Fibroblast of peridontal ligament (primary cell): ENCODE results near the gene FLT3.
"Not testable (repeated sequence)": the region's sequence is repeated elsewhere in the genome, so short reads cannot be mapped to it uniquely, and the experiment has no call there.

Experiments used
- DNase-seq: peaks from one replicate; pipeline ENCODE4 v3.0.0-alpha.2; 2010; ENCODE audit errors: extremely low read depth

The FLT3 gene

GRCh38 chr13:27972478-27972820 is 127.9 kb downstream of the FLT3 start:
- no peak for DNase-seq

- DNase-seq, result no peak
Measured at GRCh38 chr13:27971776-27972477, 128.4 kb downstream of the FLT3 start.

DNA sequence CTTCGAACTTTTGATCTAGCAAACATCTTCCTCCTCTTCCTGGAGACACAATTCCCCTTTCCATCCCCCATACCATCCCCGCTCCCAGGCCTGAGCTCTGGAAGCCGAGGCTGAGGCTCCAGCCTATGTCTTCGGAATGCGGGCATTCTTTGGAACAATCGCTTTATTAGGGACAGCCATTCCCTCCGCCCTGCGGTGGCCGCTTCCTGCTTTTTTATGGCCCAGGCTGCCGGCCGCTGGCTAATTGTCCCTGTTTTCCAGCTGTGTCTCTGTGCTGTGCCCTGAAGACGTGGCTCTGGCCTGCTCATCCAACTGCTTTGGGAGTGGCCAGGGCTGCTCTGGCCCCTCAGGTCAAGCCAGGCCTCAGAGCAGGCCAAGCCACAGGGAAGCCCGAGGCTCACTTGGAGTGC is 129.1 kb downstream of the FLT3 start:
- DNase-seq, result no peak

DNA sequence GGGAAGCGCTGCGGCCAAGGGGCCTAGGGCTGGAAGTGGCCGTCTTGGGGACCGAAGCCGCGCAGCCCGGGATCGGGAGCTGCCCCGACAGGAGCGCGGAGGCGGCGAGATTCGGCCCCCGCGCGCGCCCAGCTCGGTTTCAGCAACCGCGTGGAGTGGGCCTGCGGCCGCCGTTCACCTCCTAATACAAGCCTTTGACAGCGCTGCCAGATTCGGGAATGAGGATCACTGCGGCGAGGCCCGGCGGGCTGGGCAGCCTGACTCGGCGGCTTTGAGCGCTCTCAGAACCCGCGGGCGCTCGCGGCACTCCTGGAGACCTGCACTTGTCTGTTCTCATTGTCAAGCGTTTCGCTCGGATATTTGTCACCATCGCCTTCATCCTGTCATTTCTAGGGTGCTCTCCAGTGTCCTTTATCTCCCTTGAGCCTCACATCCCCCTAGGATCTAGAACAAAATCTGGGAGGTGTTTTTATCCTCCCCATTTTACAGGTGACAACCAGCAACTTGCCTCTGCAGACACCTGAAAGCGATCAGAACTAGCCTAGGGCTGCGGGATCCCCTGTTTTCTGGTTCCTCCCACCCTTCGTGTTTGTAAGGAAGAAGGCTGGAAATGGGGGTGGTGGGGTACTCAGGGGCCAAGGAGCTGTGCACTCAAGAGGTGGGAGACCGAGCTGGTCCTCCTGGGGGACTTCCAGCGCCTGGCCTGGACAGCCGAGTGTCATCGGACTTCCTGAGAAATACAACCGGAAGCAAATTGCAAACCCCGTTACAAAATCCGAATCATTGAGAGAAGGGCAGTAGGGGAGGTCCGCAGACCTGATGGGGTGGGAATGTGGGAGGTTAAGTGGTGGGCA is 129.8 kb downstream of the FLT3 start:
- no peak for DNase-seq

DNA sequence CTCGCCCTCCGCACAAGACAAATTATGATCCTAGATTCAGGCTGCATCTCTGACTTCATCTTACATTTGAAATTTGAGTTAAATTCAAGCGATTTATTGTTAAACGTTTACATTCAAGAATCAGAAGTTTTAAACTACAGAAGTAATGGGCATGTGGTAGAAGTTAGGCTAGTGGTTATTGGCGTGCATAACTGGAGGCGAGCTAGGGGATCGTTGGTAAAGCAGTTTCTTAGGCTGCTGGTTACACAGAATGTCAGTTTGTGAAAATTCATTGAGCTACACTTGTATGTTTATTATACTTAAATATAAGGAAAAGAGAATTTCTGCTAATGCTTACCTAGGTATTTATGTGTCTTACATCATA is 130.5 kb downstream of the FLT3 start:
- no peak for DNase-seq

DNA sequence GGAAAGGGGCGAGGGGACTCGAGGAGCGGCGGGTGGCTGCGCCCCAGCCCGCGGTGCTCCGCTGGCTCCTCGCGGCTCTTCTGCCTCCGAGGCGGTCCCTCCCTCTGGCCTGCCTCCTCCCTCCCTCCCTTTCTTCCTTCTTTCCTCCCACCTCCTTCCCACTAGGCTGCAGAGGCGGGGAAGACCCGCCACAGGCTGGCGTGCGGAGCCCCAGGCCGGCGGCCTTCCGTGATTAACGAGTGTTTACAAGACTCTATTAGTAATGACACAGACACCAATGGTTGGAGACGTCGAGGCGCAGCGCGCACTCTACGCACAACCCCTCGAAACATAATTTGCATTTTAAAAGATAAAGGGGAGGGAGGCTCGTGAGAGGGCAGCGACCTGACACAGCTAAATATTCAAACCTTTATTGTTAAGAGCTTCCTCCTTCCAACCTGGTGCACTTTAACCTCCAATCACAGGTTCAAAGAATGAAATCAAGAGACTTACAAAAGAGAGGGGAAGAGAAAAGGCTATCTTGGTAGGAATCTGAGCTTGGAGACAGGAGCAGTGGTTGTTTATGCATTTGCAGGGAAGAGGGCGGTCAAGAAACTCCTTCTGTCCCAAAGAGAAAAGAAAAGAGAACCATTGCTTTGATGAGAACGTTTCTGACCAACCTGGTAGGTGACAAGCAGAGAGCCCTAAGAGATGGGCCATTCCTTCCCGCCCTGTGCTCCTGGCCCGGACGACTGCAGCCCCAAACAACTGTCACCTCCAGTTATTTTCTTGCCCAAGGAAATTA is 131.1 kb downstream of the FLT3 start, which contains the start of gene CDX2:
Gene CDX2, minus strand, starts transcription at position 234 of the 784 bp plus-strand sequence. CDS start 309 bp downstream, outside the sequence.
- DNase-seq, result no peak

DNA sequence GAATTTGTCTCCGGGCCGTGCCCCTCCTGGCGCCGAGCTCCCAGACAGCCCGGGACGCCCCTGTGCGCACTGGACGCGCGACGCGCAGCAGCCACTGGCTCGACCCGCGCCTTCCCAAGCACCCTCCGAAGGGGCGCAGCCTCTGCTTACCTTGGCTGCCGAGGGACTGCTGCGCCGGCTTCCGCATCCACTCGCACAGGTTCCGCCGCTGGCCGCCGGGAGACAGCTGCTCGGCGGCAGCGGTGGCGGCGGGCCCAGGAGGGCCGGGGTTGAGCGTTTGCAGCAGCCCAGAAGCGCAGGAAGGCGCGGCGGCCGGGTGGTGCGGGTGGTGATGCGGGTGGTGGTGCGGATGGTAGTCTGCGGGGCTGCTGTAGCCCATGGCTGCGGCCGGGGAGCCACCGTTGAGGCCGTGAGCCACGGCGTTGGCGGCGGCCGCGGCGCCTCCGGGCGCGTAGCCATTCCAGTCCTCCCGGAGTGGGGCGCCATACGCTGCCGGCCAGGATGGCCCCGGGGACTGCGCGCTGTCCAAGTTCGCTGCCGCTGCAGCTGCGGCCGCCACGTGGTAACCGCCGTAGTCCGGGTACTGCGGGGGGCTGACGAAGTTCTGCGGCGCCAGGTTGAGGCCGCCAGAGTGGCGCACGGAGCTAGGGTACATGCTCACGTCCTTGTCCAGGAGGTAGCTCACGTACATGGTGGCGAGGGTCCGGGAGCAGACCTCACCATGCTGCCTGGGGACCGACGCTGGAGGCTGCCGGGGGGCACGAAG is 131.9 kb downstream of the FLT3 start:
- no peak for DNase-seq

DNA sequence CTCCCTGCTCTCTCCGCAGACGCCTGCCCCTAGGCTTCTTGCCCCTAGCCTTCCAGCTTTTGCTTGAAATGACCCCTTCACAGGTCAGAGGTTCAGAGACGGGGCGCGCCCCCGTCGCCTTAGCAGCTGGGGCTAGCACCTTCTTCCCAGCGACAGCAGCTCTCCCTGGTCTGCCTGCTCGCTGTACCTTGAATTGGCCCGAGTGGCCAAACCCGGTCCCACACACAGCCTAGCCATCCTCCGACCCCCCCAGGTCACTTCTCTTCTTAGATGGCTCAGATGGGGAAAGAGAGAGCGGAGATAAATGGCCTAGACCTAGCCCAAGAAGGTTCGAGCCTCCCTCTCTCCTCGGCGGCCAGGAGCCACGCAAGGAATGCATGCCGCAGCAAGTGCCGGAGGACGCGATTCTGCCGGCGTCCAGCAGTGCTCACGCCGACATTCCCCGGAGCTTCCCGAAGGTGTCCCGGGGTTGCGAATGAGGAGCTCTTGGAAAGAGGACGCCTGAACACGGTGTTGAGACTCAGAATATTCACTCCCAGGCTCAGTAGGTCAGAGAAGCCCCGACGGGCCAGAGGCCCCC is 132.6 kb downstream of the FLT3 start:
- no peak for DNase-seq

GRCh38 chr13:27967203-27967735 is 133.1 kb downstream of the FLT3 start:
- no peak for DNase-seq

DNA sequence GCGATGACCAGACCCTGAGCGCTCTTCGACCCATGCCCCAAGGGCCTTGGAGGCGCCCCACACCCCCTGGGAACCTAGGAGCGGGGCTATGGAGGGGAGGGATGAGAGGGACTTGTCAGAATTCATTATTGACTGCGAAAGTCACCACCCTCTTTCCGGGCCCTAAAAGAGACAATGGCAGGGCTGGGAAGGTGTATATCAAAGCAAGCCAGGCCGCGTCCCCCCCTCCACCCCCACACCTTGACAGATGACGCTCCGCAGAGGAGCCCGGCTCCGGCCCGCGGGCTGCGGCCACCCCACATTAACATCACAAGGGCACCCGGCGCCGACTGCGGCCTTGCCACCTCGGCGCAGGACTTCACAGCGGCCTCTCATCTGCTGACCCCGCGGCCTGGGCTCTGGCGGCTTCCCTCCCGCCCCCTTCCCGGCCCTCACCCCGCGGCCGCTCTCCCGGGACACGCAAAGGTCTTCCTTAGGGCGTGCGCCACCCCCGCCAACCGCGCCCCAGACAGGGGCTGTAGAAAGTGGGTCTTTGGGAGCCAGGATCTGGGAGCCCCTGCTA is 133.7 kb downstream of the FLT3 start:
- DNase-seq, result no peak

DNA sequence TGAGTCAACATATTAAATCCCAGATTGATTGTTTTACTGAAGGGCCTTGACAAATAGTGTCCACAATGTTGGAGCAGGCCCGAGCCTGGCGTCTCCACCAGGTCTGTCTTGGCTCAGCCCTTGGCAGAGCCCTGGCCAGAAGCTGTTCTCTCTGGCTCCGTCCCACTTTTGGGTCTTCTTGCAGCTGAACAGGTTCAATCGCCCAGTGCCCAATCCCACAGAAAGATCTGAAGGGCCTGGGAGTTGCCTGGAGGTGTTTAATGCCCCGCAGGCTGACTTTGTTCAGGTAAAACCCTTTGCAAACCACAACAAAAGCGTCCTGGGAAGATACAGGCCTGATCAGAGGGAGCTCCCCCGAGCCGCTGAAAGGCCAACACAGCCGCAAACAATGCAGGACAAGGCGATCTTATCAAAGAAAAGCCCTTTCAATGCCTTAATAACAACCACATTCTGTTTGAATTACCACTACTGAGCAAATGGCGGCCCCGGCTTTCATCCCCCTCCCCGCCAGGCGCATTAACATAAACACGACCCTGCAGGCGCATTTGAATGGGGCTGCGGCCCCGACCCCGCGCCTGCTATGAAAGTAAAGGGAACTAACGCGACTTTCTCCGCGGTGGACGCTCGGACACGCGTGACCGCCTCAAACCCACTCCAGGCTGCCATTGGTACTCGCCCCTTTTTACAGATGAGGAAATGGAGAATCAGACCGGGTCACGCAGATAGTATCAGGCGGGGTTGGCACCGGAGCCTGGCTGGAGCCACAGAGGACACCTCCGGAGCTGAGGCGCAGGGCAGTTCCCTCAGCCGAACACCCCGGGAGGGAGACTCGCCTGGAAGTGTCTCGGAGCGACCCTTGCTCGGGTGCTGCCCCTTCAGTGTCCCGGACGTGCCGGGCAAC is 134.4 kb downstream of the FLT3 start:
- no peak for DNase-seq

GRCh38 chr13:27965343-27965739 is 135.0 kb downstream of the FLT3 start:
- DNase-seq, result no peak

DNA sequence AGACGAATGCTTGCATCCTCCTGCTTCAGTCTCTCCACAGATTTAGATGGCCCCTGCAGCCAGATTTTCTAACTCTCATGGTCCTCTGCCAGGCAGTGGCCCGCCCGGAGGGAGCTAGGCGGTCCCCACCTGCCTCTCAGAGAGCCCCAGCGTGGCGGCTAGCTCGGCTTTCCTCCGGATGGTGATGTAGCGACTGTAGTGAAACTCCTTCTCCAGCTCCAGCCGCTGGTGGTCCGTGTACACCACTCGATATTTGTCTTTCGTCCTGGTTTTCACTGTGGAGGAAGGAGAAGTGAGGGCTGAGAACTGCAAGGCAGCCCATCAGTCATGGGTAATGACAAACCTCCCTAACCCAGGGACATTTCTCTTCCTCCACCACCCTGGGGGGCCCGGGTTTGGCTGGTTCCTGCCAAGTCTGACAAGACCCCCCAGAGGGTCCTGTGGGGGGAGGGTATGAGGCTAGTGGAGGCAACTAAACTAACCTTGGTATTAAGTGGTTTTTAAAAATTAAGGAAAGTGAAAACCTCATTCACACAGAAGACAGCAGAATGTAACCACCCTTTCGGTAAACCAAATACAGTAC is 135.5 kb downstream of the FLT3 start:
- no peak for DNase-seq

- not testable (repeated sequence) for DNase-seq
Measured at GRCh38 chr13:27964206-27964605, 136.2 kb downstream of the FLT3 start.

GRCh38 chr13:27963491-27963890 is 136.9 kb downstream of the FLT3 start:
- no peak for DNase-seq

DNA sequence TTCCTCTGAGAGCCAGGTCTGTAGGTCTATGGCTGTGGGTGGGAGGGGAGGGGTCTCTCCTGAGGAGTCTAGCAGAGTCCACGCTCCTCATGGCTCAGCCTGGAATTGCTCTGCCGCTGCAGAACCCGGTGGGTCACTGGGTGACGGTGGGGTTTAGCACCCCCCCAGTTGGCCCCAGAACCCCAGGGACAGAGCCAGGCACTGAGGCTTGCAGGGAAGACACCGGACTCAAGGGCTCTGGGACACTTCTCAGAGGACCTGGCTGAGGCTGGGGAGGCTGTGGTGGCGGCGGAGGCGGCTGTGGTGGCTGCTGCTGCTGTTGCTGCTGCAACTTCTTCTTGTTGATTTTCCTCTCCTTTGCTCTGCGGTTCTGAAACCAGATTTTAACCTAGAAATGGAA is 137.4 kb downstream of the FLT3 start:
- no peak for DNase-seq

- no peak for DNase-seq
Measured at GRCh38 chr13:27962128-27962841, 138.1 kb downstream of the FLT3 start.

DNA sequence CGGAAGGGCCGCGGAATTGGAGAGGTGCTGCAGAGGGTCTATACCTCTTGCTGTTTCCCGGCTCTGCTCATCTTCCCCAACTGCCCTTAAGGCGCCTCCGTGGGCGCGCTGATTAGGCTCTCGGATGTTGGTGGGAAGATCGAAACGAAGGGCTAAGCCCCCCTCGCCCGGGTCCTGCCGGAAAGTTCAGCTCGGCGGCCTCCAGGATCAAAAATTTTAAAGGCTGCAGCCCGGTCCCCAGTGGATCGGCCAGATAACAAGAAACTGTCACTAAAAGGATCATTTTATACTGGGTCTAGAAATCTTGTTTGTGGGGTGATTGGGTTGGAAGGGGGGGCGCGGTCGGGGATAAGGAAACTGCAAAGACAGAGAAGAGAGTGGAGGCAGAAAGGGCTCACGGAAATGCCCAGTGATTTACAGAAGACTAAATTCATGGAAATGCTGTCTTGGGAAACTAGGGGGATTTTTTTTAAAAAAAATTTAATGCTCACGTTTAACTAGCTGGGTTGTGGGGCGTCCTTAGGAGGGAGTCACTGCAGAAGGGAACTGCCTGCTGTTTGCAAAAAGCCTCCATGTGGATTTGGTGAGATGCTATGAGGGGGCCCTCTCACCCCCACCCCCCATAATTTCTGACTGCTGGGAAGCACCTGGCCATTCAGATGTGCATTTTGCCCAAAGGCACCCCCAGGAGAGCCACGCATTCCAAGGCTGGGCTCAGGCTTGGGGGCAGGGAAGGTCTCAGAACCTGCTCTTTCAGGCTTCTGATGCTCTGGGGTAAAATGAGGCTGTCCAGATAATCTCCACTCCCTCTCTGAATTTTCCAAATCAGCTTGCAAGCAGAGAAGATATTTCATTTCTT is 138.9 kb downstream of the FLT3 start:
- DNase-seq, result no peak
